HG03439 (cell line): Measurements from ENCODE around the gene SCNN1A.

Experiments
- ATAC-seq: cut with Tn5 transposase; IDR thresholded peaks from one replicate; pipeline ENCODE4 v1.9.1; 2021; ENCODE audit warnings: mild to moderate bottlenecking, moderate library complexity; ENCODE audit not compliant: unreplicated experiment

Gene SCNN1A

DNA sequence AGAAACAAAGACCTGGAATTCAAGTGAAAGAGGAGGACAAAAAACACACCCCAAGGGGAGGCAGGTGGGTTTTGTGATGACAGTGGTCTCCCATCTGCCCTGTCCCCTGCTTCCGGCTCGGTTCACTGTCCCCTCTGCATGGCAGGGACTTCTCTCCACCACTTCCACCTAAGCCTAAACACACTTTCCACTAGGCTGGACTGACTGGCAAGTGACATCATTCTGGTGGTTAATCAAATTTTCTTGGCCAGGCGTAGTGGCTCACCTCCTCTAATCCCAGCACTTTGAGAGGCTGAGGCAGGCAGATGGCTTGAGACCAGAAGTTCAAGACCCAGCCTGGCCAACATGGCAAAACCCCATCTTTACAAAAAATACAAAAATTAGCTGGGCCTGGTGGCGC, 53.0 kb downstream of the SCNN1A start:
- no peak for ATAC-seq

- no peak for ATAC-seq
These were observed 53.5 kb downstream of the SCNN1A start for GRCh38 chr12:6321905-6322304.

- ATAC-seq, result no peak
These were observed 55.9 kb downstream of the SCNN1A start for GRCh38 chr12:6319446-6319845.

- no peak for ATAC-seq
These were observed 56.9 kb downstream of the SCNN1A start for GRCh38 chr12:6318440-6318879.

- ATAC-seq, result no peak
These were observed 57.5 kb downstream of the SCNN1A start for GRCh38 chr12:6317693-6318439.

- no peak for ATAC-seq
These were observed 58.3 kb downstream of the SCNN1A start for GRCh38 chr12:6316921-6317692.

- no peak for ATAC-seq
These were observed 59.4 kb downstream of the SCNN1A start for GRCh38 chr12:6315704-6316597.

GRCh38 chr12:6315184-6315583, 60.2 kb downstream of the SCNN1A start:
- no peak for ATAC-seq

- ATAC-seq, result no peak
These were observed 60.6 kb downstream of the SCNN1A start for GRCh38 chr12:6314776-6315175.

DNA sequence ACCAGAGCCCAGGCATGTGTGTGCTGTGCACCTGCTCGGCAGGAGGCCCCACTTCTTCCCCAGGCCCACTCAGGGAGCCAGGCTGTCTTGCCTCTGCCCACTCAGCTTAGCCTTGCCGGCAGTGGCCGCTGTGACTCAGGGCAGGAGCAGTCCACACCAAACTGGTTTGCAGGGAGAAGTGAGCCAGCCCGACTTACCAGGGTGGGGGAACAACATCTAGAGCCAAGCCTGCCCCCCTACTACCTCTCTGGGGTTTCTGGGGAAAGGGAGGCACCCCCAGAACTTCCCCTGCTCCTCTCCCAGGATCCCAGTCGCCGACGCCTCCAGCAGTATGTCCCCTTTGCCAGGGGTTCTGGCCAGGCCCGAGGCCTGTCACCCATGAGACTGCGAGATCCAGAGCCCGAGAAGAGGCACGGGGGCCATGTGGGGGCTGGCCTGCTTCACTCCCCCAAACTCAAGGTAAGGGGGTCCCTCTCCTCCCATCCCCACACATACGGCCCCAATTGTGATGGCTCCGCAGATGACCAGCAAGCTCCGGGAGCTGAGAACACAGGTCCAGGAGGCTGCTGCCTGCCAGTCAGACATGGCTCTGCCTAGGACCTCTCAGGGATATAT, 61.9 kb downstream of the SCNN1A start:
- no peak for ATAC-seq

- ATAC-seq, result peak; percentile 69
These were observed 62.6 kb downstream of the SCNN1A start for GRCh38 chr12:6312529-6313325.

DNA sequence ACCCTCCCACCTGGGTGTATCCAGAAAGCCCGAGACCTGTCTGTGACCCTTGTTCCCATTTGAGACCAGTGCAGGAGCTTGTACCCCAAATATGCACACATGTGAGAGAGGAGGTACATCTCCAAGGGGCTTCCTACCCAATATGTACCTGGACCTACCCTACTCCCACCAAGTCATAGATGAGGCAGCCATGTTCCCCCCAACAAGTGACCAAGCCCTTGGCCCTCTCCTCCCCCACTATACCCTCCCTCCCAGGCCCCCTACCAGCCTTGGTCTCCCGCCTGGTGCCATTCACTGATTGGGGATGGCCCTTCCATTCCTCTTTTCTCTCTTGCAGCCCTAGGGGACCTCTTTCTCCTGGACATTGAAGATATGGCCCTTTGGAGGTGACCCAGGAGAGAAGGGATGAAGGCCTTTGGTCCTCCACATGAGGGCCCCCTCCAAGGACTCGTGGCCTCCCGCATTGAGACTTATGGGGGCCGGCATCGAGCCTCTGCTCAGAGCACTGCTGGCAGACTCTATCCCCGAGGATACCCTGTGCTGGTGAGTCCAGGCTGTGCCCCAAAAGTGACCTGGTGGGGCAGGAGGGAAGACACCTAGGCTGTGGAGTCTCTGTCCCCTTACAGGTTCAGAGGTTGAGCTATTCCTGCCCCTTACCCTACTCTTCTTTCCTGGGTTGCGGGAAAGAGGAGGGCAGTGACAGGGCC, 63.4 kb downstream of the SCNN1A start:
- ATAC-seq, result no peak

- ATAC-seq, result no peak
These were observed 64.4 kb downstream of the SCNN1A start for GRCh38 chr12:6310771-6311610.

GRCh38 chr12:6307529-6307928, 67.8 kb downstream of the SCNN1A start:
- ATAC-seq, result no peak

- ATAC-seq, result no peak
These were observed 68.7 kb downstream of the SCNN1A start for GRCh38 chr12:6306599-6307220.

DNA sequence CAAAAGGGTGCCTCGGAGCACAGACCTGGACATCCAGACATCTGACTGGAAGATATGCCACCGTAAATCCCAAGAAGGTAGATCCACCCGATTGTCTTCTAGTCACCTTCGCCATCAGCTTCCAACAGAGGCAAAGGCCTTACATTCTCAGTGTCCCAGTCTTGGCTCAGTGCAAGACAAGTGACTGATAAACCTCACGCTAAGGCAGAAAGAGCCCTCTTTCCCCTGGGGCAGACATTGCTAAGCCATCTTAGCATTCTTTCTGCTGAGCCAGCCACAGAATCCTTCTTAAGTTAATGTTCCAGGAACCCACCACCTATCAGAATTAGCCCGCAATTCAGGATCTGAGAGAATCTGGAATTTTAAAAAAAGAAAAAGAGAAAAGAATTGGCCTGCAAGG, 69.2 kb downstream of the SCNN1A start:
- ATAC-seq, result no peak

GRCh38 chr12:6303071-6303470, 72.3 kb downstream of the SCNN1A start:
- ATAC-seq, result no peak

GRCh38 chr12:6302621-6303020, 72.7 kb downstream of the SCNN1A start:
- no peak for ATAC-seq
